Suprapubic skin (tissue), 3 donors: ENCODE data around the gene TRPV6.

Experiments
- CTCF ChIP-seq, 2 donors: fragments of 200-600 bp in 1 of 2; fragments of 450-650 bp in 1 of 2; sonication (generic) in 1 of 2; IDR thresholded peaks; one replicate each; pipeline ENCODE4 v1.5.1; 2016 to 2019; ENCODE audit warnings: antibody characterized with exemption in 2 of 2, mild to moderate bottlenecking in 1 of 2, moderate library complexity in 1 of 2
- POLR2A ChIP-seq, 2 donors: fragments of 450-650 bp; IDR thresholded peaks; one replicate each; pipeline ENCODE4 v1.6.1; 2017; ENCODE audit warnings: antibody characterized with exemption in 2 of 2, mild to moderate bottlenecking in 2 of 2, moderate library complexity in 2 of 2

- no peak for TF ChIP-seq CTCF (IDR thresholded peaks at IDR 0.05)
- no peak for TF ChIP-seq POLR2A (IDR thresholded peaks at IDR 0.05)
Observed at GRCh38 chr7:142876236-142876960, 9.1 kb downstream of the TRPV6 start.
